CD4-positive, alpha-beta T cell treated with Interleukin-4 for 4 hours (primary cell): ENCODE measurements around the gene BARHL1.

ENCODE experiments used
- DNase-seq: peaks from one replicate; pipeline ENCODE4 v3.0.0-alpha.2; 2020

The BARHL1 gene

DNA sequence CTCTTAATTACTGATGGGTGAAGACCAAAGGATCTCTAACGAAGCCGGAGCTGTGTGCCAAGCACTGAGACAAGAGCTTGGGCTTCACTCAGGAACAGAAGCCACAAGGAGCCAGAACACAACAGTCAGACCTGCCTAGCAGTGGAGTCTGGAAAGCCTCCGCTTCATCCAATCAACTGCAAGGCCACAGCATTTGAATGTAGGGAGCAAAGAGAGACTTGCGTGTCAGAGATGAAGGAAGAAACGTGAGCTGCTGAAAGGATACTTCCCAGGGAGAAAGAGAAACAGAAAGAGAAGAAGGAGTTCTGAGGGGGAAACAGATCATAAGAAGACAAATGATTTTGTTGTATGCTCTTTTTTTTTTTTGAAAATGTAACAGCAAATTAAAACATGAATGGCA lies 43.9 kb downstream of the BARHL1 start:
- no peak for DNase-seq

DNA sequence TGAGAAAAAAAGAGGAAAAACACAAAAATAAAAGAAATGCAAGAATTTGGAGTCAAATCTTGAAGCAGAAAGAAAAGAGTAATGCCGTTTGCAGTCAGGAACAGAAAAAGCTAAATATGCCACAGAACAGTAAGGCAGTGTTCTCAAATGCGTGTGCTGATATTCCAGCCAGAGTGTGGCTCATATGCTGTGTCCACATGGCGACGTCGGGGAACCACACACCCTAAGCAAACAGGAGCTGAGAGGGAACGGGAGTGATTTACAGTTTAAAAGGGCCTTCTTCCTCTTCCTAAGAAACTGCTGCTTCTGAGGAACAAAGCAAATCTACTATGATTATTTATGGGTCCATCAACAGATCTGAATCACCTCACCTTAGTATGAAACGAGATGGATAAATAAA lies 44.7 kb downstream of the BARHL1 start:
- DNase-seq, result no peak

DNA sequence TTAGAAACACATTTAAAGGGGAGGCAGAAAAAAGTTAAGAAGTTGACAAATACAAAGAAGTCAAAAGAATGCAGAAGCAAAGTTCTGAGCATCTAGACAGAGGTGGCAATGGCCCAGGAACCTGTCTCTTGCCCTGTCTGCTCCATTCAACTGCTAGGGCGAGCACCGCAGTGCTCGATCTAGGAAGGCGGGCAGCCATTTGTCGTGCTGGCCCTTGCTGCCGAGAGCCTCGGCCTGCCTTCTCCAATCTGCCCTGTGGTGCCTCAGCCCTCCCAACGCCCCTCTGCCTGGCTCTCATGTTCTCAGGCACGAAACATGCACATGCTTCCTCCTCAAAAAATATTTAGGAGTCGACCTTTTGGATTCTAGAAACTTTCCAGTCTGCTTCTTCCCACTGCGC lies 45.2 kb downstream of the BARHL1 start:
- no peak for DNase-seq

DNA sequence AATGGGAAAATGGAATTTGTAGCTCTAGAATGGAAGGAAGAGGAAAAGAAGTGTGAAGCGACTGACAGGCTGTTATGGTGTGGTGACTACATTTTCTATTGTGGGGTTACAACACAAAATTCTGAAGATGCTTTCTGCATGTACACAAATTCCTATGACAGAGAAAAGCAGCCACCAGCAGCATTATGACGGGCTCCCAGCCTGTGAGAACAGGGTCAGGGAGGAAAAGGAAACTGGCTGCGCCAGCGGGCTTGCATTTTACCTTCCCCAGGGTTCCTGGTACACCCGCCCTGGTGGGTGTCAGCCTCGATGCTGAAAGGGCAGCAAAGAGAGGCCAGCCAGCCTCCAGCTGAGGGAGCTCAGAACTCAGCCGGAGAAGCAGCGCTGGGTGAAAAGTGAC lies 46.3 kb downstream of the BARHL1 start:
- DNase-seq, result no peak

DNA sequence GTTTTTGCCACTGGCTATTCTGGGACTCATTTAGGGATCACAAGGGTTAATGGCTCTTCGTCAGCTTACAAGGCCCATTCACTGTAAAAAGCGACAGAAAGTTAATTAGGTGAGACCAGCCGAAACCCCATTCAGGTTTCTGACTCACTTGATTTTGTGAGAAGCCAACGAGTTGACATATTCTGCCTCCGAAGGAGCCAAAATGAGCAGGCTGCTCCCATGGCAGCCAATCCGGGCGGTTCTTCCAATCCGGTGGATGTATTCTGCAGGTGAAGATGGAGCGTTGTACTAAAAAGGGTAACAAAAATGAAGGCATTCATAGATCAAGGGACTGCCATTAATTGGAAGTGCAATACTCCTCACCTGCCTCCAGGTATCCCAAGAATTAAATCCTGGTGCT lies 47.7 kb downstream of the BARHL1 start:
- no peak for DNase-seq

DNA sequence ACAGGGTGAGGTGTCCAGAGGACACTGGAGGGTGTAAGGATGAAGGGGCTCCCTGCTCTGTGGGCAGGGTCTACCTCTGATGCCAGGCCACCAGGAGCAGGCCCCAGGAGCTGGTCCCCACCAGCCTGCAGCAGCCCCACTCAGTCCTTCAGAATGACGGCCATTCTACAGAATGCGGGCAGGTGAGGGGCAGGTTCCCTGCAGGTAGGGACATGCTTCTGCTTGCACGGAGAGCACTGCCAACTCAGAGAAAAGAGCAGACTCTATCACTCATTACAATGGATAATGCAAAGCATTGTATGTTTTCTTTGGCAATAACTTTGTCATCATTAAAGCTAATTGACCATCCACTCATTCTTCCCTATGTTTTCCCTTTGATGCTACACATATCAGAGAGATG lies 48.4 kb downstream of the BARHL1 start:
- no peak for DNase-seq

DNA sequence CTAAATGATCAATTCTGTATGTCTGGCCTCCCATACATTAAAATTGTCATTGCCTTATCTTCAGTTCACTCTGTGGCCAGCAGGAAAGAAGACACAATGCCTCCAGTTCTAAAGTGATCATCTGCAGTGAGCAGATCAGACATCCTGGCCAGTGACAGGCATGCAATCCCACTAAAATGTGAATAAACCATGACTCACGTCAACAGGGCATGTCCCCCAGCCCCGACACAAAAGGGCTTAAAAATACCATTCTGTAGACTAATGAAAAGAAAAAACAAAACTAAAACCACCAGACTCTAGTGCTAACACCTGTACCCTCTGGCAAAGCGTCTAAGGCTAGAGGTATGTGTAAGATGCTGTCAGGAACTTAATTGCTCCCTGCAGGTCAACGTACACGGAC lies 48.9 kb downstream of the BARHL1 start:
- no peak for DNase-seq

DNA sequence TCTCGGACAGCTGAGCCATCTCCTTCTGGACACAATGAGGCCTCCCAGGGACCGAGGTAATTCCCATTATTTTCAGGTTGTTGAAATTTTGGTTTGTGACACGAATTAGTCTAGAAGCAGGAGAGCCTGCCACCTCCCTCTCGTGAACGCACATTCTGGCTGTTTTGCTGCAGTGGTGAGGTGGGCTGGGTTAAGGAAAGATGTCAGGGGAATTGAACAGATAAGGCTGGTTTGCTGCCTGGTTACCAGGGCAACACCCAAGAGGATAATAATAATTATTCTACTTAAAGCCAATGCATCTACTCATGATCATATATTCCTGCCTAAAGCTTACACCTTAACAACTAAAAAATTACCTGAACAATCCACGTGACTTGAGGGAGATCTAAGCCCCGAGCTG lies 49.3 kb downstream of the BARHL1 start:
- DNase-seq, result no peak

DNA sequence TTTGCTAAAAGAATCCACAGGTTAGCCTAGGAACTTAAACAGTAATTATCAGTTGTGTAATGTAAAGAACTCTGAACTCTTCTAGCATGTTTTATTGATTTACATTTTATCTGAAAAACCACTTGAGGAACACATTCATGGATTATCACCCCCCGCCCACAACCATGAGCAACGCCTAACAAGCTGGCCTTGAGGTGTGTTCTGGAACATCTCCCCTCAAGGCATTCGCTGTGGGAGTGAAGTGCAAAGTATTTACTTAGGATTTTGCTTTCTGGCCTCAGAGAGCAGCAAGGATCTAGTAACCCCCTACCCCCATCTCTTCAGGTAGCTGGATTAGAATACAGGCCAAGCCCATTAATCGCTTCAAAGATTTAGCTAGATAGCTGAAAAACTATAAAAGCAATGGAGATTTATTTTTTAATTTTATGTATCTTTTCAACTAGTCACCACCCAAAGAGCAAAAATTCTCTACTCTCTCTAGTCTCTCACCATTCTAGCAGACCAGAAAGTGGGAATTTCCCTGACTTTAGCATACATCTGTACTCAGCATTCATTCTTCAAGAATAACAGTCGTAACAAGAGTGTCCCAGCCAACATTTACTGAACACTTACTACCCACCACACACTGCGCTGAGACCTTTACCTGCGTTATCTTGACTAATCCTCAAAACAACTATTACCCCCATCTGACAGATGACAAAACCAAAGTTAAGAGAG lies 50.2 kb downstream of the BARHL1 start:
- no peak for DNase-seq

DNA sequence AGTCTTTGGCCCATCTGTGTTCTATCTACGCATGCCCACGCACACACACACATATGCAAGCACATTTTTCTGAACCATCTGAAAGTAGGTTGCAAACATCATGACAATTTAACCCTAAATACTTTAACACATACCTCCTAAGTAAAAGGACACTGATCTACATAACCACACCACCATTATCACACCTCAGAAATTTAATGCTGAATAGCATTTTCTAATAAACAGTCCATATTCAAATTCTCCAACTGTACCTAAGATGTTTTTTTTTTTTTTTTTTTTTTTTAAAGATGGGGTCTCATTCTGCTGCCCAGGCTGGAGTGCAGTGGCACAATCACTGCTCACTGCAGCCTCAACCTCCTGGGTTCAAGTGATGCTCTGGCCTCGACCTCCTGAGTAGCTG lies 51.9 kb downstream of the BARHL1 start:
- no peak for DNase-seq

DNA sequence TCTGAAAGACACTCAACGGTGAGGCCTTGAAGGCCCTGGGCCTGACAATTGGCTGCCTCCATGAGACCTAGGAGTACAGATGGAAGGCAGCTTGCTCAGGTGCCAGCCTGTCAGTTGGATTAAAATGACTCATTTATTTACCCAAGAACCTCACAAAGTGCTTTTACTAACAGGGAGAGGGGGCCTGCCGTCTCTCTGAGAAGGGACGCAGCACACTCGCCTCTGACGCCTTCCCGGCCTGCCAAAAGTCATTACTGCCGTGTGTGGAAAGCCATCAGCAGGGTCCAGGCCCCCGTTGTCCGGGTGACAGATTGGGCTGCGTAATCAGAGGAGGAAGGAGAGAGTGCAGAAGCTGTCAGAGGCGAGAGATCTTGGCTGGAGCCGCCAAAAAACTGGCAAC lies 54.9 kb downstream of the BARHL1 start:
- no peak for DNase-seq

DNA sequence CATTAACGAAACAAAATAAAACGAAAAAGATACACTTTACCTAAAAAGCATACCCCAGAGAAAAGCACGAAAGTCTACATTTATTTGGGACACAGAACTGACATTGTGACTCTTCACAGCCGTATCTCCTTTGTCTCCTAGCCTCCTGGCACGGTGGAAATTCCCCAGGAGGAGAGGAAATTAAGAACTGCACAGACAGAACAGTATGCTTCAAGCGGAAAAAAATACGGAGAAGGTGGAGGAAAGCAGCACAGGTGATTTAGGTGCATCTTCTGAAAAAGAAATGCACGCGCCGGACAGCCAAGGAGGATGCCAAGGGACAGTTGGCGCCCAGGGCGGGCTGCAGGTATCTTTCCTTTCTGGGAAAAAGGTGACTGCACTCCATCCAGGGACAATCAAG lies 55.4 kb downstream of the BARHL1 start:
- DNase-seq, result no peak

DNA sequence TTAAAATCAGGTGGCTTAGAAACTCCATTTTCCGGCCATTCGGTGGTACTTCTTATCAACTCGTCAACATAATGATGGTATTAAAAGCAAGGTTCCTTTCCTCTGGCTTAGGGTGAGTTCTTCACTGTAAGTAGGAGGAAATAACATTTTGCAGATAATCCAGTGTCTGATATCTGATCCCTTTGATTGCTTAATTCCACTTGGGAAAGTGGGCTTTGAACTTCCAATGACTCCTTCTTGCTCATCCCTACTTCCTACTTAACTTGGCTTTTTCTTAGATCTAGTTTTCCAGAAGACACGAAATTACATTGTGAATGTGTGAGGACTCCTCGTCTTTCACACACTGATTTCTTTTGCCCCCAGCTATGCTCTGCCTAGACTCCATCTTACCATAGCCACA lies 55.8 kb downstream of the BARHL1 start:
- DNase-seq, result no peak

DNA sequence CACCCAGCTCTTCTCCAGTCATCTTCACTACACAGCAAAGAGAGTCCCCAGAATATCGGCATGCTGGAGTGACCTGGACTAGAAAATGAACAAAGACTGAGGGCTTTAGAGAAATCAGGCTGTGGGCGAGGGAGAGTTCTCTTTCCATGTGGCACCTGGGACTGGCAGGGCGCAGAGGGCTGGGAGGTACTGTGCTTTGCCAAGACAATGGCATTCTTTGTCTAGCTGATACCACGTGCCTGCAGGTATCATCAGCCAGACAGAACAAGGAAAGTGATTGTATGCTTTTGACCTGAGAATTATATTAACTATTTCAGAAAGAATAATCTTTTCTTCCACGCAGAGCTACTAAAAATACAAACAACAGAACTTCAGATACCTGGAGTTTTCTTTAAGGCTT lies 56.9 kb downstream of the BARHL1 start:
- no peak for DNase-seq
